Neuron (in vitro differentiated cells): ENCODE measurements around the gene LENG1.
"Not testable (repeated sequence)": the region's sequence is repeated elsewhere in the genome, so short reads cannot be mapped to it uniquely, and the experiment has no call there.

Experiments used
- H2AFZ ChIP-seq: one replicate; pipeline ENCODE4 v1.6.1; 2013; ENCODE audit warnings: low read depth, mild to moderate bottlenecking, inconsistent platforms, low read length, moderate library complexity
- H3K27me3 ChIP-seq: one replicate; pipeline ENCODE4 v1.6.1; 2013; ENCODE audit warnings: low read length; ENCODE audit not compliant: insufficient read depth
- H3K36me3 ChIP-seq: one replicate; pipeline ENCODE4 v1.6.1; 2013; ENCODE audit warnings: low read length; ENCODE audit not compliant: insufficient read depth
- H3K4me1 ChIP-seq: one replicate; pipeline ENCODE4 v1.6.1; 2013; ENCODE audit warnings: low read length; ENCODE audit not compliant: insufficient read depth
- H3K4me3 ChIP-seq: 2 replicates; pipeline ENCODE4 v1.5.1; 2013; ENCODE audit warnings: mild to moderate bottlenecking, low read length, moderate library complexity
- H3K9me3 ChIP-seq: one replicate; pipeline ENCODE4 v1.6.1; 2013; ENCODE audit warnings: low read length

LENG1 gene

GRCh38 chr19:54197121-54197520 is 37.6 kb upstream of the LENG1 start:
- no peak overlapping the region for H3K4me3 ChIP-seq
- peaks cover 26% of the 10 kb centered on the region for H3K36me3 ChIP-seq
- H2AFZ ChIP-seq, result no peak overlapping the region
- H3K27me3 ChIP-seq, result no peaks in the 10 kb centered on the region
- H3K9me3 ChIP-seq, result no peaks in the 10 kb centered on the region
- peaks cover 18% of the 10 kb centered on the region for H3K4me1 ChIP-seq

- H3K4me3 ChIP-seq, result no peak overlapping the region
- H3K27me3 ChIP-seq, result no peaks in the 10 kb centered on the region
These were observed 37.0 kb upstream of the LENG1 start for GRCh38 chr19:54196536-54196935.

GRCh38 chr19:54194463-54194862 is 34.9 kb upstream of the LENG1 start:
- peaks cover 19% of the 10 kb centered on the region for H3K36me3 ChIP-seq

More at GRCh38 chr19:54196536-54196935, 37.0 kb upstream of the LENG1 start:
- no peaks in the 10 kb centered on the region for H3K9me3 ChIP-seq
- H3K4me1 ChIP-seq, result peaks cover 18% of the 10 kb centered on the region
- H2AFZ ChIP-seq, result no peak overlapping the region
- H3K36me3 ChIP-seq, result peaks cover 23% of the 10 kb centered on the region

GRCh38 chr19:54193011-54193410 is 33.5 kb upstream of the LENG1 start:
- Histone ChIP-seq H3K9me3 (no peaks in the 10 kb centered on the region), H3K4me3 (no peak overlapping the region), H2AFZ (no peak overlapping the region), H3K27me3 (no peaks in the 10 kb centered on the region), H3K36me3 (peaks cover 19% of the 10 kb centered on the region), H3K4me1 (peaks cover 17% of the 10 kb centered on the region)

More at GRCh38 chr19:54194463-54194862, 34.9 kb upstream of the LENG1 start:
- H3K4me1 ChIP-seq, result peaks cover 11% of the 10 kb centered on the region
- H3K27me3 ChIP-seq, H3K4me3 ChIP-seq, H2AFZ ChIP-seq, H3K9me3 ChIP-seq: not testable (repeated sequence)

- H3K27me3 ChIP-seq, result no peaks in the 10 kb centered on the region
- no peaks in the 10 kb centered on the region for H3K9me3 ChIP-seq
- peak overlapping the region; percentile 52 for H2AFZ ChIP-seq
- H3K36me3 ChIP-seq, result peaks cover 25% of the 10 kb centered on the region
- H3K4me3 ChIP-seq, result peak overlapping the region; percentile 79
- peaks cover 19% of the 10 kb centered on the region for H3K4me1 ChIP-seq
These were observed 32.4 kb upstream of the LENG1 start for GRCh38 chr19:54191811-54192453.

GRCh38 chr19:54191011-54191810 is 31.7 kb upstream of the LENG1 start, which contains the start of gene TSEN34:
TSEN34 (plus strand) TSS chr19:54191308; CDS start chr19:54191365, 57 bp downstream.
- Histone ChIP-seq H3K27me3 (no peaks in the 10 kb centered on the region), H2AFZ (peak within 1 kb of the TSS; percentile 52), H3K36me3 (peaks cover 29% of the 10 kb centered on the region), H3K4me1 (peaks cover 19% of the 10 kb centered on the region), H3K9me3 (no peaks in the 10 kb centered on the region), H3K4me3 (peak within 1 kb of the TSS; percentile 79)

- Histone ChIP-seq H2AFZ (peak overlapping the region; percentile 52), H3K9me3 (no peaks in the 10 kb centered on the region), H3K4me3 (peak overlapping the region; percentile 79), H3K36me3 (peaks cover 29% of the 10 kb centered on the region), H3K27me3 (no peaks in the 10 kb centered on the region), H3K4me1 (peaks cover 19% of the 10 kb centered on the region)
These were observed 31.0 kb upstream of the LENG1 start for GRCh38 chr19:54190503-54191010.

- peaks cover 27% of the 10 kb centered on the region for H3K36me3 ChIP-seq
- peak overlapping the region; percentile 52 for H2AFZ ChIP-seq
- H3K27me3 ChIP-seq, result no peaks in the 10 kb centered on the region
- H3K4me3 ChIP-seq, result peak overlapping the region; percentile 79
- H3K9me3 ChIP-seq, result no peaks in the 10 kb centered on the region
- H3K4me1 ChIP-seq, result peaks cover 19% of the 10 kb centered on the region
These were observed 30.4 kb upstream of the LENG1 start for GRCh38 chr19:54189735-54190502.

GRCh38 chr19:54189145-54189734 is 29.7 kb upstream of the LENG1 start, which contains the start of gene MBOAT7:
MBOAT7 (minus strand) TSS chr19:54189580; CDS start chr19:54188508, 1,072 bp downstream.
- Histone ChIP-seq H3K36me3 (peaks cover 28% of the 10 kb centered on the region), H2AFZ (peak within 1 kb of the TSS; percentile 52), H3K27me3 (no peaks in the 10 kb centered on the region), H3K4me1 (peaks cover 19% of the 10 kb centered on the region), H3K4me3 (peak within 1 kb of the TSS; percentile 79), H3K9me3 (no peaks in the 10 kb centered on the region)

GRCh38 chr19:54188215-54188871 is 28.8 kb upstream of the LENG1 start:
- no peaks in the 10 kb centered on the region for H3K9me3 ChIP-seq
- H3K36me3 ChIP-seq, result peaks cover 28% of the 10 kb centered on the region
- no peak overlapping the region for H2AFZ ChIP-seq
- peak overlapping the region; percentile 56 for H3K4me3 ChIP-seq
- no peaks in the 10 kb centered on the region for H3K27me3 ChIP-seq
- peaks cover 19% of the 10 kb centered on the region for H3K4me1 ChIP-seq

- peaks cover 11% of the 10 kb centered on the region for H3K4me1 ChIP-seq
- H3K9me3 ChIP-seq, result no peaks in the 10 kb centered on the region
- no peak overlapping the region for H3K4me3 ChIP-seq
- H3K36me3 ChIP-seq, result peaks cover 23% of the 10 kb centered on the region
- no peak overlapping the region for H2AFZ ChIP-seq
- H3K27me3 ChIP-seq, result no peaks in the 10 kb centered on the region
These were observed 27.4 kb upstream of the LENG1 start for GRCh38 chr19:54186934-54187381.

GRCh38 chr19:54186351-54186750 is 26.8 kb upstream of the LENG1 start:
- H3K27me3 ChIP-seq, result no peaks in the 10 kb centered on the region
- H3K4me3 ChIP-seq, result no peak overlapping the region
- H2AFZ ChIP-seq, result no peak overlapping the region
- peaks cover 8% of the 10 kb centered on the region for H3K4me1 ChIP-seq
- H3K9me3 ChIP-seq, result no peaks in the 10 kb centered on the region
- H3K36me3 ChIP-seq, result peaks cover 22% of the 10 kb centered on the region
